Esophagus mucosa (tissue), 1 donor: ENCODE results near the gene SH2D4B. TPM values are rescaled to one million over a fixed set of nuclear protein-coding genes. Genes with fewer than 3 reads are reported as not detected.

ENCODE experiments used
- ATAC-seq: fragments of 200-7000 bp; cut with Tn5 transposase; one replicate; pipeline ENCODE4 v1.9.1; 2020
- total RNA-seq: library from RNA; stranded (reverse); gene quantifications from one replicate; pipeline ENCODE4 v1.2.4, GENCODE V29; 2023
- donor health status: DM: yes; HTN: yes; CAD: no.

Gene SH2D4B
- total RNA-seq, 1 donor from 2014 or later: 0.04 TPM

- no peak for ATAC-seq
These were observed 153.7 kb downstream of the SH2D4B start for GRCh38 chr10:80691441-80691840.

GRCh38 chr10:80693565-80693964, 155.9 kb downstream of the SH2D4B start:
- ATAC-seq: no peak

- ATAC-seq: no peak
These were observed 157.2 kb downstream of the SH2D4B start for GRCh38 chr10:80694930-80695329.

Other genes starting within 250 kb of the SH2D4B start
- gene MAT1A, start 248.2 kb upstream of the SH2D4B start, total RNA-seq: 0.48 TPM
- gene DYDC1, start 181.1 kb upstream of the SH2D4B start, total RNA-seq: not detected
- not detected for gene DYDC2, start 181.1 kb upstream of the SH2D4B start, total RNA-seq
- 209 TPM for gene PRXL2A, start 129.4 kb upstream of the SH2D4B start, total RNA-seq
- gene TSPAN14, start 83.6 kb upstream of the SH2D4B start, total RNA-seq: 94.6 TPM